Pancreas (tissue), 10 donors: ENCODE results near the gene C8B. TPM values are rescaled to one million over a fixed set of nuclear protein-coding genes. Genes with fewer than 3 reads are reported as not detected.

Experiments used
- ATAC-seq, 4 donors: fragments of 200-7000 bp; cut with Tn5 transposase; one replicate each; pipeline versions ENCODE4 v1.8.0 to v1.9.1; 2020; ENCODE audit warnings: mild to moderate bottlenecking in 4 of 4, moderate library complexity in 4 of 4
- DNase-seq, 6 donors: peaks; one replicate each; pipeline ENCODE4 v3.0.0-alpha.2; 2020
- FAIRE-seq: peaks from 2 replicates; lab custom pipeline; 2012; peaks lifted over from hg19 to GRCh38; lab: Jason Lieb, UNC
- H3K27ac ChIP-seq, 4 donors: fragments of 200-600 bp; sonication (generic); 1 replicate in 3 of 4; 2 replicates in 1 of 4; pipeline versions ENCODE4 v1.5.0 to v1.8.0; 2020
- H3K27me3 ChIP-seq, 4 donors: fragments of 200-600 bp; one replicate each; pipeline ENCODE4 v1.8.0; 2021
- H3K36me3 ChIP-seq, 3 donors: fragments of 200-600 bp; sonication (generic) in 1 of 3; one replicate each; pipeline versions ENCODE4 v1.5.0 to v1.8.0; 2020 to 2021
- H3K4me1 ChIP-seq, 3 donors: fragments of 200-600 bp; one replicate each; pipeline ENCODE4 v1.8.0; 2021
- H3K4me3 ChIP-seq, 4 donors: fragments of 200-600 bp; sonication (generic) in 2 of 4; one replicate each; pipeline versions ENCODE4 v1.5.0 to v1.8.0; 2020 to 2021
- H3K9me3 ChIP-seq, 4 donors: fragments of 200-600 bp; one replicate each; pipeline ENCODE4 v1.8.0; 2021
- WGBS, 2 donors: extraction: QIAGEN DNeasy Blood & Tissue Kit; methylation state at CpG; one replicate each; pipeline ENCODE4 v1.1.7; 2013; 5-methylcytosine and 5-hydroxymethylcytosine counted together
- intact Hi-C, 3 donors: fragments of 100-400 bp; cut with DNase I; formaldehyde crosslinking; loops; one replicate each; pipeline versions ENCODE4 v1.11.1 to v1.14.2; 2022
- polyA plus RNA-seq, 2 donors: library from polyadenylated mRNA; stranded (reverse); fragments of 200-250 nt; gene quantifications; one replicate each; pipeline ENCODE4 v1.2.3, GENCODE V29; 2013
- total RNA-seq, 6 donors: library from RNA; stranded (reverse); fragmentation: NEBNext Ultra II Directional in 4 of 6; extraction: Animal tissue kit (Norgen Biotek cat#: 25700) in 4 of 6; gene quantifications; one replicate each; pipeline versions ENCODE4 v1.2.1 to v1.2.4, GENCODE V29; 2021 to 2023
- TF ChIP-seq, protein P1 (sequence below), 4 donors: fragments of 200-600 bp; sonication (generic) in 3 of 4; IDR thresholded peaks; one replicate each; pipeline versions ENCODE4 v1.5.0 to v1.8.0; 2021; ENCODE audit warnings: antibody characterized with exemption in 4 of 4
- donor health status: healthy with polysubstance abuse.
- donor health status: DM: no; HTN: no; CAD: no; lungs with moderate emphysema.
- donor health status: DM: no; HTN: no; CAD: no.
- donor health status: control.
- donor health status: control.
- donor health status: Bipolar disorder and iron deficiency.
- donor health status: DM: yes; HTN: yes; CAD: no.
- donor health status: DM: no; HTN: no; CAD: no.
- donor health status: DM: no; HTN: no; CAD: no.
- donor health status: DM: yes; HTN: yes; CAD: no.

Gene C8B
- total and polyA plus RNA-seq, 8 donors: 0.05 to 0.28 (median 0.18) TPM; not detected in 4

DNA sequence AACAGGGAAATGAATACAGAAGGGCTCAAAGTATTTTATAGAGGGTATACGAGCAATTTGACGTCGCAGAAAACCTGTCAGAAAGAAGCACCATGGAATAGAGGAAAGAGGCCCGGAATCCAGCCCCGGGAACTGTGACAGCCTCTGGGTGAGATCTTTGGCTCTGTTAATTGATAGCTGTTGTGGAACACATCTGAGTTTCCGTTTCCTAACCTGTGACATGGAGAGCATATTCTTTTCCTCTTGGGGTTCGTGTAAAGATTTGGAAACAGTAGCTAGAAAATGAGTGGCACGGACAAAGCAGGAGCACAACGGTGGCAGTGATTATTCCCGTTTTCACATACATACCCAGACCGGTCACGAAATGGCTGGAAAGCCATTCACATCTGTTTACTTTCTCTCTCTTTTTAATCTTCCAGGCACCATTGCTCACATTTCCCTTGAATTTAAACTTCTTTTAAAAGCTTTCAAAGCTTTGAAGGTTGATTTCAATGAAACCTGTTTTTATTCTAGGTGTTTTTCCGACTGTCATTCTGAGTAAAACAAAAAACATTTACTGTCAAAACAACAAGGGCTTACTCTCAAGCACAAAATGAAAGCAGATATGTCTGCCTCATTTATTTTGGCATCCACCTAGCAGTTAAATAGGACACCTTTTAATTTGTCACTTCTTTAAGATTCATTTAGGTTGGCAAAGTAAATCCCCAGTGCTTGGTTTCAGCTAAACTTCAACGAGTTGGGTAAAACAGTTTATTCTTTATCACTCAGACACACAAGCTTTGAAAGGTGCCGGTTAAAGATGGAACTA is 26.7 kb upstream of the C8B start:
- Histone ChIP-seq H3K27ac (no peak overlapping the region), H3K36me3 (no peaks in the 10 kb centered on the region), H3K9me3 (no peaks in the 10 kb centered on the region), H3K4me3 (no peak overlapping the region), H3K27me3 (no peaks in the 10 kb centered on the region), H3K4me1 (no peaks in the 10 kb centered on the region)
- WGBS, 2 donors: 81 to 85% methylated on average over 15 of the region's 15 CpGs
- ATAC-seq (no peak), DNase-seq (no peak), FAIRE-seq (no peak)
- intact Hi-C loops: no loop called here
- TF ChIP-seq, protein P1, sequence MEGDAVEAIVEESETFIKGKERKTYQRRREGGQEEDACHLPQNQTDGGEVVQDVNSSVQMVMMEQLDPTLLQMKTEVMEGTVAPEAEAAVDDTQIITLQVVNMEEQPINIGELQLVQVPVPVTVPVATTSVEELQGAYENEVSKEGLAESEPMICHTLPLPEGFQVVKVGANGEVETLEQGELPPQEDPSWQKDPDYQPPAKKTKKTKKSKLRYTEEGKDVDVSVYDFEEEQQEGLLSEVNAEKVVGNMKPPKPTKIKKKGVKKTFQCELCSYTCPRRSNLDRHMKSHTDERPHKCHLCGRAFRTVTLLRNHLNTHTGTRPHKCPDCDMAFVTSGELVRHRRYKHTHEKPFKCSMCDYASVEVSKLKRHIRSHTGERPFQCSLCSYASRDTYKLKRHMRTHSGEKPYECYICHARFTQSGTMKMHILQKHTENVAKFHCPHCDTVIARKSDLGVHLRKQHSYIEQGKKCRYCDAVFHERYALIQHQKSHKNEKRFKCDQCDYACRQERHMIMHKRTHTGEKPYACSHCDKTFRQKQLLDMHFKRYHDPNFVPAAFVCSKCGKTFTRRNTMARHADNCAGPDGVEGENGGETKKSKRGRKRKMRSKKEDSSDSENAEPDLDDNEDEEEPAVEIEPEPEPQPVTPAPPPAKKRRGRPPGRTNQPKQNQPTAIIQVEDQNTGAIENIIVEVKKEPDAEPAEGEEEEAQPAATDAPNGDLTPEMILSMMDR (IDR thresholded peaks at IDR 0.05): no peak

DNA sequence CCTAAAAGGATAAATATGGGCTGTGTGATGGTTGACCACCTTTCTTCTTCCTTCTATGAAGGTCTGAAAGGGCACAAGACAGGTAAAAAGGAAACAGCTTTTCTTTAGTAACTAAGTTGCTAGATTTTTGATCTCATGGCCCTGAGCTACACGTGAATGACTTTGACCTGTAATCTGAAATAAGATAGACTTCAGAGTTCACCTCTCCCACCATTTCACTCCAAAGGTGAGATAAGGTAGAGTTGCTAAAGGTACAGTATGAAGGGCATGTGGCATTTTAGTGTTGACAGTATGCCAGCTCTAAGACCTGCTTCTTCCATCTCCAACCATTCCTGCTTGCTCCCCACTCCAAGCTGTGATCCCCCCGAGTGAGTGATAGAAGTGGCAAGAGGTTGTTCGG is 25.8 kb upstream of the C8B start:
- no peak overlapping the region for H3K27ac ChIP-seq
- DNase-seq (no peak), ATAC-seq (no peak), FAIRE-seq (no peak)
- H3K27me3 ChIP-seq: no peaks in the 10 kb centered on the region
- no peaks in the 10 kb centered on the region for H3K4me1 ChIP-seq
- no peaks in the 10 kb centered on the region for H3K9me3 ChIP-seq
- WGBS, 2 donors: 68 to 71% methylated on average over 3 of the region's 3 CpGs
- TF ChIP-seq, protein P1 (IDR thresholded peaks at IDR 0.05): no peak
- H3K4me3 ChIP-seq: no peak overlapping the region
- no peaks in the 10 kb centered on the region for H3K36me3 ChIP-seq
- intact Hi-C loops: no loop called here

DNA sequence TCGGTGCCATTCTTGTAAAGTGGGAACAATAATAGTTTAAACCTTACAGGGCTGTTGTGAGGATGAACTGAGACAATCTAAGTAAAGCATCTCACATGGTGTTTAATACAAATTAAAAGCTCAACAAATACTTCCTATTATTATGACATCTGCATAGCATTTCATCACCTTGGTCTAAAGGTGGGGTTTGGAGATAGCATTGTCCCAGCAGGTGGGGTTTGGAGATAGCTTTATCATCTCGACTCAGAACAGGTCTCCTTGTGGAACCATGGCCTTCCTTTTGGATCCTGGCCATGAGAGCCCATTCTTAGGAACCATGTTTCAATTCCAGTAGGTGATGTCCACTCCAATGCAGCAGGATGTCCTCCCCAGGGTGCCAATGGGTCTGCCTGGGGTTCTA is 20.6 kb upstream of the C8B start:
- no peak overlapping the region for H3K4me3 ChIP-seq
- WGBS, 2 donors: 74 to 80% methylated on average over 2 of the region's 2 CpGs
- H3K4me1 ChIP-seq: no peaks in the 10 kb centered on the region
- no peaks in the 10 kb centered on the region for H3K27me3 ChIP-seq
- no peaks in the 10 kb centered on the region for H3K36me3 ChIP-seq
- intact Hi-C loops: no loop called here
- DNase-seq: no peak
- no peak for FAIRE-seq
- no peak for ATAC-seq
- H3K9me3 ChIP-seq: no peaks in the 10 kb centered on the region
- no peak overlapping the region for H3K27ac ChIP-seq
- TF ChIP-seq, protein P1 (IDR thresholded peaks at IDR 0.05): no peak

DNA sequence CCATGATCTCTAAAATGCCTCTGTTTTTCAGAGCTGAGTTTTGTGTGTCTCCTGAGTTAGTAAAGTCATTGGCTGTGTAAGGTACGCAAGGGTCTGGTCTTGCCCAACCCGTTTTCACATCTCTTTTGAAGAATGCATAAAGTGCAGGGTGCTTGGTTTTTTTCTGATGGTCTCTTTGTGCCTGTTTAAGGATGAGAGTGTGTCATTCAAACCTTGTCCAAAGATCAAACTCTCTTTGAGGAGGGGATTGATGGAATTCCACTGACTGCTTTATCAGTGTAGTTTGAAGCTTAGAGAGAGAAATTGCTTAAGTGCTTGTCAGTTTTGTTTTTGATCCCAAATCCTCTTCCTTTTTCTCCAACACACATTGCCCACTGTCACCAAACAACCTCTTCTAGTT is 20.0 kb upstream of the C8B start:
- FAIRE-seq (no peak), DNase-seq (no peak), ATAC-seq (no peak)
- Histone ChIP-seq H3K4me1 (no peaks in the 10 kb centered on the region), H3K27ac (no peak overlapping the region), H3K4me3 (no peak overlapping the region), H3K27me3 (no peaks in the 10 kb centered on the region), H3K9me3 (no peaks in the 10 kb centered on the region), H3K36me3 (no peaks in the 10 kb centered on the region)
- intact Hi-C loops: no loop called here
- TF ChIP-seq, protein P1 (IDR thresholded peaks at IDR 0.05): no peak
- WGBS, 2 donors: 83 to 91% methylated on average over 2 of the region's 2 CpGs

DNA sequence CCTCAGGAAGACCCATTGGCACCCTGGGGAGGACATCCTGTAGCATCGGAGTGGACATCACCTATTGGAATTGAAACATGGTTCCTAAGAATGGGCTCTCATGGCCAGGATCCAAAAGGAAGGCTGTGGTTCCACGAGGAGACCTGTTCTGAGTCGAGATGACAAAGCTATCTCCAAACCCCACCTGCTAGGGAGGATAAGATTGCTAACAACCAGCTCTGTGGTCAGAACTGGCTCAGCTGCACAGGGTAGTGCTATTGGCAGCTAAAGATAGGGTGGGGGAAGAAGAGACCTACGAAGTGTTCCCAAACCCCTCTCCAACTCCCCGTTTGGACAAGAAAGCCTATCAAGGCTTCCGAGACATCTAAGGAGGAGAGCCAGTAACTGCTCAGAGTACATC is 17.7 kb upstream of the C8B start:
- ATAC-seq: no peak
- WGBS, 2 donors: 73 to 82% methylated on average over 6 of the region's 6 CpGs
- FAIRE-seq: no peak
- peaks cover 0 to 6% (median 3%) of the 10 kb centered on the region in 3 donors for H3K4me1 ChIP-seq
- no peaks in the 10 kb centered on the region for H3K9me3 ChIP-seq
- no peaks in the 10 kb centered on the region for H3K36me3 ChIP-seq
- H3K27ac ChIP-seq: no peak overlapping the region
- DNase-seq: no peak
- H3K27me3 ChIP-seq: no peaks in the 10 kb centered on the region
- H3K4me3 ChIP-seq: no peak overlapping the region
- TF ChIP-seq, protein P1 (IDR thresholded peaks at IDR 0.05): no peak
- intact Hi-C loops: no loop called here
